ENCODE data around the gene SPATA25.
A peak's percentile ranks its signal among the peaks of the same experiment; 100 is the strongest.

Gene SPATA25

DNA sequence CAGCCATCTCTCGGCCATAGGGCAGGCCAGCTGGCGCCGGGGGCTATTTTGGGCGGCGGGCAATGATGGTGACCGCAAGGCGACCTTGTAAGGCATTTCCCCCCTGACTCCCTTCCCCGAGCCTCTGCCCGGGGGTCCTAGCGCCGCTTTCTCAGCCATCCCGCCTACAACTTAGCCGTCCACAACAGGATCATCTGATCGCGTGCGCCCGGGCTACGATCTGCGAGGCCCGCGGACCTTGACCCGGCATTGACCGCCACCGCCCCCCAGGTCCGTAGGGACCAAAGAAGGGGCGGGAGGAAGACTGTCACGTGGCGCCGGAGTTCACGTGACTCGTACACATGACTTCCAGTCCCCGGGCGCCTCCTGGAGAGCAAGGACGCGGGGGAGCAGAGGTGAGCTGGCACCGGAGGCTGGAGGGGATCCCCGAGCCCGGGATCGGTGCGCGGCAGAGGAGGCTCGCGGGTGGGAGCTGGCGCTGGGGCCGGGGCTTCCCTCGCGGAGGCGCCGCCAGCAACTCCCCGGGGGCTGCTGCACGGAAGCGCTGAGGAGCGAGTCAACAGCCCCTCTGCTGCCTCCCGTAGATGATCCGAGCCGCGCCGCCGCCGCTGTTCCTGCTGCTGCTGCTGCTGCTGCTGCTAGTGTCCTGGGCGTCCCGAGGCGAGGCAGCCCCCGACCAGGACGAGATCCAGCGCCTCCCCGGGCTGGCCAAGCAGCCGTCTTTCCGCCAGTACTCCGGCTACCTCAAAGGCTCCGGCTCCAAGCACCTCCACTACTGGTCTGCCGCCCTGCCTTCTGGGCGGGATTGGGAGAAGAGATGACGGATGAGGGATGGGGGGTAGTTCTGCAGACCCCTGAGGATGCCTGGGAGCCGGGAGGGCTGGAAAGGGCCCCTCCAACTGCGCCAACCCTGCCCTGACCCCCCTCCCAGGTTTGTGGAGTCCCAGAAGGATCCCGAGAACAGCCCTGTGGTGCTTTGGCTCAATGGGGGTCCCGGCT lies 3.9 kb upstream of the SPATA25 start, which contains the start of the genes CTSA and NEURL2:
Gene CTSA, plus strand, starts transcription at position 351 of the 999 bp plus-strand sequence. Its CDS starts 234 bp downstream, at position 585.
Gene NEURL2, minus strand, starts transcription at position 224 of the 999 bp plus-strand sequence. Its CDS starts 217 bp downstream, at position 7.
- peak within 1 kb of the TSS; percentile 91 for H3K9ac ChIP-seq (ENCODE audit: low read depth, low read length, poor library complexity)

DNA sequence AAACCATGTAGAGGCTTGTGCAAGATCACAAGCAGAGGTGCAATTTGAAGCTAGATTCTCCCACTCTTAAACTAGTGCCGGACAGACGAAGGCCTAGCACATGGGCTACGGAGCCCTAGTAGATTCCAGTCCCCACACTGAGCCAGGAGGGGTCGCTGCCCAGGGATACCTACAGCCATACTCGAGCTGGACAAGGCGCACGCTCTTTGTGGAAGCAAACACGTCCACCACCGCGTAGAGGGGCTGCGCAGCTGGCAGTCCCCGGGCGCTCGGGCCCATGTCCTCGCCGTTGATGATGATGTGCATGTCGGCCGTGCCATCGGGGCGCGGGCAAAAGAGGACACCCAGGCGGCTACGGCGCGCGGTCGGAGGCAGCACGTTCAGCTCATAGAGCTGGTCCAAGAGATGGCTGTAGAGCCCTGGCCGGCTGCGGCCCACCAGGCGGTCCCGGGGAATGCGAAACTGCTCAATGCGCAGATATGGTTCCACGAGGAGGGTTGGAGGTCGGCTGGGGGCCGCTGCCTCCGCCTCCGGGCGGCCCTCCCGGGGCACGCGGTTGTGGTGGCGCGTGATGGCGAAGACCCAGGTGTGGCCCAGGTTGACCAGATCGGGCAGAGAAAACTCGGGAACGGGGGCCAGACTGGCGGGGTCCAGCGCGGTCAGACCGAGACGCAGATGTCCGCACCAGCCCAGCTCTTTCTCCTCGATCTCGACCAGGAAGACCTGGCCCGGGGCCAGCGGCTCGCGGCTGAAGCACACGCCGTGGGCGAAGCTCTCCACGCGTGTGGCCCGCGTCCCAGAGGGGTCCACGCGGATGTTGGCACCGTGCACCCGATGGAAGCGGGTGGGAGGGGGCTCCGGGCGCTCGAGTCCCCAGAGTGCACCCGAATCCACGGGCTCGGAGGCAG lies 2.9 kb upstream of the SPATA25 start:
- Histone ChIP-seq H3K27me3 (ENCODE audit: control insufficient read depth in 3 of 3, insufficient read depth in 3 of 3, low read depth in 1 of 3, low read length in 3 of 3) (peaks cover 0 to 7% (median 0%) of the 10 kb centered on the region in 3 experiments), H3K18ac (ENCODE audit: low read length) (peak overlapping the region; percentile 93), H4K91ac (ENCODE audit: low read depth, low read length, poor library complexity) (no peak overlapping the region), H3K4me1 (ENCODE audit: control insufficient read depth in 2 of 2, insufficient read depth in 1 of 2, low read depth in 1 of 2, low read length in 2 of 2) (peaks cover 5 to 6% of the 10 kb centered on the region in 2 donors), H3K27ac (replicated peaks; ENCODE audit: low read length) (no peak overlapping the region), H2BK120ac (ENCODE audit: low read depth, low read length) (peak overlapping the region; percentile 81), H3K9me3 (replicated peaks in 1 of 2; ENCODE audit: control insufficient read depth in 2 of 2, insufficient read depth in 1 of 2, low read depth in 1 of 2, low read length in 2 of 2) (no peaks in the 10 kb centered on the region), H3K9ac (ENCODE audit: low read depth, low read length, poor library complexity) (peak overlapping the region; percentile 84), H3K79me1 (ENCODE audit: low read depth, low read length) (peaks cover 2% of the 10 kb centered on the region), H4K8ac (ENCODE audit: low read depth, low read length) (peak overlapping the region; percentile 43), H2BK15ac (ENCODE audit: low read length) (no peak overlapping the region), H3K4me3 (ENCODE audit: low read length in 2 of 2) (peak overlapping the region; percentile 66 to 88), H3K14ac (ENCODE audit: low read length) (peak overlapping the region; percentile 56), H2AFZ (ENCODE audit: low read length) (peak overlapping the region; percentile 90), H3K23ac (ENCODE audit: low read depth, low read length, poor library complexity) (peak overlapping the region; percentile 96), H2AK5ac (ENCODE audit: low read depth, low read length) (peak overlapping the region; percentile 81), H2BK12ac (ENCODE audit: low read length) (no peak overlapping the region), H3K4ac (ENCODE audit: low read length) (peak overlapping the region; percentile 76), H3K4me2 (ENCODE audit: insufficient read depth, low read length, poor library complexity, severe bottlenecking) (peak overlapping the region; percentile 100), H2BK5ac (ENCODE audit: low read length) (peak overlapping the region; percentile 39), H3K36me3 (replicated peaks in 1 of 2; ENCODE audit: control insufficient read depth in 2 of 2, insufficient read depth in 2 of 2, low read length in 2 of 2) (peaks cover 5 to 43% of the 10 kb centered on the region in 2 donors)
- peak; percentile 67 for DNase-seq (ENCODE audit: low spot score)
- WGBS, 2 donors (ENCODE audit: extremely low coverage in 2 of 2, insufficient read length in 2 of 2, insufficient replicate concordance in 1 of 2), result no CpG with 5 or more reads among the region's 79 CpGs

More for the DNA sequence above, 3.9 kb upstream of the SPATA25 start, which contains the start of the genes CTSA and NEURL2:
- H3K4me2 ChIP-seq (ENCODE audit: insufficient read depth, low read length, poor library complexity, severe bottlenecking), result peak within 1 kb of the TSS; percentile 100
- H2BK5ac ChIP-seq (ENCODE audit: low read length), result peak within 1 kb of the TSS; percentile 39
- peaks cover 5 to 36% of the 10 kb centered on the region in 2 donors for H3K36me3 ChIP-seq (replicated peaks in 1 of 2; ENCODE audit: control insufficient read depth in 2 of 2, insufficient read depth in 2 of 2, low read length in 2 of 2)
- H3K4ac ChIP-seq (ENCODE audit: low read length), result peak within 1 kb of the TSS; percentile 76
- peaks cover 2% of the 10 kb centered on the region for H3K79me1 ChIP-seq (ENCODE audit: low read depth, low read length)
- H3K27me3 ChIP-seq (ENCODE audit: control insufficient read depth in 3 of 3, insufficient read depth in 3 of 3, low read depth in 1 of 3, low read length in 3 of 3), result peaks cover 0 to 7% (median 0%) of the 10 kb centered on the region in 3 experiments
- H3K14ac ChIP-seq (ENCODE audit: low read length), result peak within 1 kb of the TSS; percentile 56
- H2BK15ac ChIP-seq (ENCODE audit: low read length), result peak within 1 kb of the TSS; percentile 46
- peak within 1 kb of the TSS; percentile 93 for H3K18ac ChIP-seq (ENCODE audit: low read length)
- H2BK12ac ChIP-seq (ENCODE audit: low read length), result peak within 1 kb of the TSS; percentile 86
- no peak within 1 kb of the TSS for H3K27ac ChIP-seq (replicated peaks; ENCODE audit: low read length)
- H3K4me3 ChIP-seq (ENCODE audit: low read length in 2 of 2), result peak within 1 kb of the TSS; percentile 66 to 88
- H2BK120ac ChIP-seq (ENCODE audit: low read depth, low read length), result peak within 1 kb of the TSS; percentile 81
- H4K91ac ChIP-seq (ENCODE audit: low read depth, low read length, poor library complexity), result no peak within 1 kb of the TSS
- H3K4me1 ChIP-seq (ENCODE audit: control insufficient read depth in 2 of 2, insufficient read depth in 1 of 2, low read depth in 1 of 2, low read length in 2 of 2), result peaks cover 5 to 6% of the 10 kb centered on the region in 2 donors
- H3K23ac ChIP-seq (ENCODE audit: low read depth, low read length, poor library complexity), result peak within 1 kb of the TSS; percentile 96
- peak within 1 kb of the TSS; percentile 68 for H4K8ac ChIP-seq (ENCODE audit: low read depth, low read length)
- H2AK5ac ChIP-seq (ENCODE audit: low read depth, low read length), result peak within 1 kb of the TSS; percentile 81
- no CpG with 5 or more reads among the region's 78 CpGs for WGBS, 2 donors (ENCODE audit: extremely low coverage in 2 of 2, insufficient read length in 2 of 2, insufficient replicate concordance in 1 of 2)
- H3K9me3 ChIP-seq (replicated peaks in 1 of 2; ENCODE audit: control insufficient read depth in 2 of 2, insufficient read depth in 1 of 2, low read depth in 1 of 2, low read length in 2 of 2), result no peaks in the 10 kb centered on the region
- peak within 1 kb of the TSS; percentile 90 for H2AFZ ChIP-seq (ENCODE audit: low read length)
- peak; percentile 78 for DNase-seq (ENCODE audit: low spot score)

DNA sequence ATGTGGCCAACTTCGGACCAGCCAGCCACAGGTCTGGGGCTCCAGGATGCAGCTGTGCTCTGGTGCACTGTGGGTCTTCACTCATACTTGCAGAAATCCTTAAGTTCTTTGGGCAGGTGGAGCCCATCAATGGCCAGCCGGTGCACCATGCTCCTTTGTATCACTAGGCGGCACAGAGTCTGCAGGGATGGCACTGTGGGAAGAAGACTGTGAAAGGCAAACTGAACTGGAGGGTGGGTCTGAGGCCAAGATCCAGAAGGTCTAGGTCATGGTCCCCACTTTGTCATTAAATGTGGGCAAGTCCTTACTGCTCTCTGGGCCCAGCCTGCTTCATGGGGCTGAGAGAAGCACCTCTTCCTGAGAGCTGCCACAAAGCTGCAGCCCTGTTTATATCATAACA lies 1.3 kb upstream of the SPATA25 start:
- Histone ChIP-seq H3K14ac (ENCODE audit: low read length) (no peak overlapping the region), H3K4me3 (ENCODE audit: low read length in 2 of 2) (no peak overlapping the region), H3K23ac (ENCODE audit: low read depth, low read length, poor library complexity) (no peak overlapping the region), H3K4me1 (ENCODE audit: control insufficient read depth in 2 of 2, insufficient read depth in 1 of 2, low read depth in 1 of 2, low read length in 2 of 2) (peaks cover 5 to 6% of the 10 kb centered on the region in 2 donors), H2BK5ac (ENCODE audit: low read length) (no peak overlapping the region), H3K18ac (ENCODE audit: low read length) (no peak overlapping the region), H3K27ac (replicated peaks; ENCODE audit: low read length) (no peak overlapping the region), H3K9ac (ENCODE audit: low read depth, low read length, poor library complexity) (no peak overlapping the region), H3K9me3 (replicated peaks in 1 of 2; ENCODE audit: control insufficient read depth in 2 of 2, insufficient read depth in 1 of 2, low read depth in 1 of 2, low read length in 2 of 2) (peaks cover 0 to 1% of the 10 kb centered on the region in 2 donors), H3K36me3 (replicated peaks in 1 of 2; ENCODE audit: control insufficient read depth in 2 of 2, insufficient read depth in 2 of 2, low read length in 2 of 2) (peaks cover 10 to 39% of the 10 kb centered on the region in 2 donors), H4K91ac (ENCODE audit: low read depth, low read length, poor library complexity) (no peak overlapping the region), H2AFZ (ENCODE audit: low read length) (no peak overlapping the region), H4K8ac (ENCODE audit: low read depth, low read length) (no peak overlapping the region), H3K4ac (ENCODE audit: low read length) (no peak overlapping the region), H3K4me2 (ENCODE audit: insufficient read depth, low read length, poor library complexity, severe bottlenecking) (no peak overlapping the region), H2AK5ac (ENCODE audit: low read depth, low read length) (no peak overlapping the region), H2BK15ac (ENCODE audit: low read length) (no peak overlapping the region), H3K27me3 (ENCODE audit: control insufficient read depth in 3 of 3, insufficient read depth in 3 of 3, low read depth in 1 of 3, low read length in 3 of 3) (peaks cover 0 to 7% (median 0%) of the 10 kb centered on the region in 3 experiments), H3K79me1 (ENCODE audit: low read depth, low read length) (peaks cover 2% of the 10 kb centered on the region), H2BK120ac (ENCODE audit: low read depth, low read length) (no peak overlapping the region), H2BK12ac (ENCODE audit: low read length) (no peak overlapping the region)
- no peak for DNase-seq (ENCODE audit: low spot score)
- no CpG with 5 or more reads among the region's 3 CpGs for WGBS, 2 donors (ENCODE audit: extremely low coverage in 2 of 2, insufficient read length in 2 of 2, insufficient replicate concordance in 1 of 2)

All from neuronal stem cell (in vitro differentiated cells).